ENCODE results near the gene SLC31A2. TPM values are rescaled to one million over a fixed set of nuclear protein-coding genes. Genes with fewer than 3 reads are reported as not detected.

The SLC31A2 gene
- total RNA-seq, 4 donors from 2014 or later = 6.7 to 26.6 (median 13.6) TPM

GRCh38 chr9:113125386-113126035, 25.3 kb upstream of the SLC31A2 start:
- no peaks in the 10 kb centered on the region for H3K9me3 ChIP-seq
- no peak for TF ChIP-seq POLR2AphosphoS5 (IDR thresholded peaks at IDR 0.05)
- TF ChIP-seq CTCF (IDR thresholded peaks at IDR 0.05) = no peak
- no peak for TF ChIP-seq EP300 (IDR thresholded peaks at IDR 0.05)
- no peak for ATAC-seq
- H3K36me3 ChIP-seq = no peaks in the 10 kb centered on the region
- no peaks in the 10 kb centered on the region for H3K4me1 ChIP-seq
- H3K4me3 ChIP-seq = no peak overlapping the region
- 61 to 80% methylated on average over 2 to 4 of the region's 4 CpGs for WGBS, 2 donors (ENCODE audit: low coverage in 1 of 2)
- no peak overlapping the region for H3K27ac ChIP-seq
- peaks cover 25% of the 10 kb centered on the region for H3K27me3 ChIP-seq

- TF ChIP-seq EP300 (IDR thresholded peaks at IDR 0.05) (no peak), CTCF (IDR thresholded peaks at IDR 0.05) (no peak), POLR2A (IDR thresholded peaks at IDR 0.05) (no peak), POLR2AphosphoS5 (IDR thresholded peaks at IDR 0.05) (no peak)
- H3K27ac ChIP-seq = no peak overlapping the region
- ATAC-seq = no peak
- H3K4me1 ChIP-seq = no peaks in the 10 kb centered on the region
- H3K36me3 ChIP-seq = no peaks in the 10 kb centered on the region
- peaks cover 37% of the 10 kb centered on the region for H3K27me3 ChIP-seq
- H3K4me3 ChIP-seq = no peak overlapping the region
- no peaks in the 10 kb centered on the region for H3K9me3 ChIP-seq
Observed at GRCh38 chr9:113129466-113129865, 21.3 kb upstream of the SLC31A2 start.

GRCh38 chr9:113129884-113130283, 20.9 kb upstream of the SLC31A2 start:
- no peaks in the 10 kb centered on the region for H3K4me1 ChIP-seq
- ATAC-seq = no peak
- no peaks in the 10 kb centered on the region for H3K36me3 ChIP-seq
- no peaks in the 10 kb centered on the region for H3K9me3 ChIP-seq
- no peak overlapping the region for H3K27ac ChIP-seq
- TF ChIP-seq POLR2AphosphoS5 (IDR thresholded peaks at IDR 0.05) = no peak
- TF ChIP-seq CTCF (IDR thresholded peaks at IDR 0.05) = no peak
- TF ChIP-seq POLR2A (IDR thresholded peaks at IDR 0.05) = no peak
- TF ChIP-seq EP300 (IDR thresholded peaks at IDR 0.05) = no peak
- 58% methylated on average over 4 of the region's 4 CpGs; no CpG with 5 or more reads in 1 of the 2 donors for WGBS, 2 donors (ENCODE audit: low coverage in 1 of 2)
- no peak overlapping the region for H3K4me3 ChIP-seq
- H3K27me3 ChIP-seq = peaks cover 37% of the 10 kb centered on the region

GRCh38 chr9:113131689-113132151, 19.1 kb upstream of the SLC31A2 start:
- peaks cover 31% of the 10 kb centered on the region for H3K27me3 ChIP-seq
- no peak overlapping the region for H3K4me3 ChIP-seq
- no peak overlapping the region for H3K27ac ChIP-seq
- H3K36me3 ChIP-seq = no peaks in the 10 kb centered on the region
- no peaks in the 10 kb centered on the region for H3K4me1 ChIP-seq
- 8% methylated on average over 3 of the region's 3 CpGs for WGBS, 2 donors (ENCODE audit: low coverage in 1 of 2)
- no peak for ATAC-seq
- no peaks in the 10 kb centered on the region for H3K9me3 ChIP-seq
- TF ChIP-seq EP300 (IDR thresholded peaks at IDR 0.05) (no peak), POLR2AphosphoS5 (IDR thresholded peaks at IDR 0.05) (no peak), POLR2A (IDR thresholded peaks at IDR 0.05) (no peak), CTCF (IDR thresholded peaks at IDR 0.05) (no peak)

All from gastroesophageal sphincter (tissue), 4 donors.